SKM-1 treated with dmso at 0.1 percent for 144 hours (cell line): ENCODE results near the gene SCYL3.
A peak's percentile ranks its signal among the peaks of the same experiment; 100 is the strongest.

Source experiments
- DNase-seq: peaks from one replicate; lab custom pipeline; 2025; ENCODE audit not compliant: unreplicated experiment; lab: John Stamatoyannopoulos, UW

Gene SCYL3

GRCh38 chr1:169901115-169901514 is 7.4 kb upstream of the SCYL3 start:
- no peak for DNase-seq

GRCh38 chr1:169900571-169900970 is 6.9 kb upstream of the SCYL3 start:
- DNase-seq: no peak

- DNase-seq: no peak
Observed at GRCh38 chr1:169899519-169900217, 6.0 kb upstream of the SCYL3 start.

GRCh38 chr1:169896013-169896412 is 2.3 kb upstream of the SCYL3 start:
- DNase-seq: peak; percentile 37

GRCh38 chr1:169894424-169895145 is 889 bp upstream of the SCYL3 start:
- no peak for DNase-seq

- DNase-seq: no peak
Observed at GRCh38 chr1:169892927-169893644, 610 bp downstream of the SCYL3 start.

GRCh38 chr1:169892176-169892926 is 1.3 kb downstream of the SCYL3 start:
- DNase-seq: no peak

GRCh38 chr1:169891539-169891885 is 2.2 kb downstream of the SCYL3 start:
- DNase-seq: no peak

GRCh38 chr1:169890761-169891538 is 2.7 kb downstream of the SCYL3 start:
- DNase-seq: no peak

GRCh38 chr1:169889871-169890270 is 3.8 kb downstream of the SCYL3 start:
- no peak for DNase-seq

- no peak for DNase-seq
Observed at GRCh38 chr1:169886931-169887330, 6.8 kb downstream of the SCYL3 start.

GRCh38 chr1:169886422-169886821 is 7.3 kb downstream of the SCYL3 start:
- DNase-seq: no peak

GRCh38 chr1:169885207-169885606 is 8.5 kb downstream of the SCYL3 start:
- DNase-seq: no peak

GRCh38 chr1:169884634-169885033 is 9.1 kb downstream of the SCYL3 start:
- DNase-seq: no peak

- no peak for DNase-seq
Observed at GRCh38 chr1:169882039-169882511, 11.6 kb downstream of the SCYL3 start.

- DNase-seq: no peak
Observed at GRCh38 chr1:169879034-169879840, 14.5 kb downstream of the SCYL3 start.

GRCh38 chr1:169878498-169878897 is 15.2 kb downstream of the SCYL3 start:
- no peak for DNase-seq

- DNase-seq: no peak
Observed at GRCh38 chr1:169877800-169878491, 15.8 kb downstream of the SCYL3 start.

- DNase-seq: no peak
Observed at GRCh38 chr1:169874229-169874628, 19.5 kb downstream of the SCYL3 start.
